H1 (cell line): ENCODE results near the gene ALDOC. TPM values are rescaled to one million over a fixed set of nuclear protein-coding genes. Genes with fewer than 3 reads are reported as not detected.

Experiments
- CTCF ChIA-PET: fragments of 300-600 bp; sonication (Branson Sonifier 250); formaldehyde crosslinking; loops from one replicate; lab custom pipeline; 2021; ENCODE audit not compliant: partially characterized antibody; lab: Charles Lee
- POLR2A ChIA-PET: fragments of 300-600 bp; sonication (Branson Sonifier 250); formaldehyde crosslinking; loops from one replicate; lab custom pipeline; 2021; ENCODE audit warnings: inconsistent platforms; ENCODE audit not compliant: partially characterized antibody; lab: Charles Lee
- DNase-seq, 2 experiments: peaks; one replicate each; pipeline versions ENCODE4 v3.0.0 to v3.0.0-alpha.2; 2010 to 2022; ENCODE audit warnings: low spot score in 2 of 2, low read depth in 1 of 2, mixed read lengths in 1 of 2
- FAIRE-seq: peaks from 2 replicates; lab custom pipeline; 2011; peaks lifted over from hg19 to GRCh38; lab: Jason Lieb, UNC
- H2AFZ ChIP-seq: 2 replicates; pipeline ENCODE4 v1.8.1; 2012; ENCODE audit warnings: low read length, inconsistent platforms
- H2AK5ac ChIP-seq: 2 replicates; pipeline ENCODE4 v1.6.1; 2013; ENCODE audit warnings: low read depth, low read length
- H2BK120ac ChIP-seq: replicated peaks from 2 replicates; pipeline ENCODE3; 2013; ENCODE audit warnings: low read depth, low read length, inconsistent platforms
- H2BK12ac ChIP-seq: 2 replicates; pipeline ENCODE4 v1.6.1; 2013; ENCODE audit warnings: low read depth, low read length
- H2BK15ac ChIP-seq: 2 replicates; pipeline ENCODE4 v1.6.1; 2013; ENCODE audit warnings: low read length
- H2BK20ac ChIP-seq: 2 replicates; pipeline ENCODE4 v1.6.1; 2013; ENCODE audit warnings: low read length
- H2BK5ac ChIP-seq: 2 replicates; pipeline ENCODE4 v1.6.1; 2013; ENCODE audit warnings: low read depth, low read length
- H3K14ac ChIP-seq: 2 replicates; pipeline ENCODE4 v1.6.1; 2013; ENCODE audit warnings: inconsistent platforms; ENCODE audit not compliant: insufficient read length
- H3K18ac ChIP-seq: 2 replicates; pipeline ENCODE4 v1.6.1; 2013; ENCODE audit warnings: low read length; ENCODE audit errors: extremely low read depth
- H3K23ac ChIP-seq: 2 replicates; pipeline ENCODE4 v1.6.1; 2013; ENCODE audit warnings: inconsistent platforms; ENCODE audit not compliant: insufficient read length
- H3K23me2 ChIP-seq: 2 replicates; pipeline ENCODE4 v1.6.1; 2013; ENCODE audit warnings: low read depth, low read length
- H3K27ac ChIP-seq: 2 replicates; pipeline ENCODE4 v1.6.1; 2011; ENCODE audit warnings: low read depth, low read length, inconsistent platforms
- H3K27me3 ChIP-seq, 4 experiments: replicated peaks in 1 of 4; 1 replicate in 1 of 4; 2 replicates in 3 of 4; pipeline versions ENCODE4 v1.6.1 to v1.8.1; 2011 to 2013; ENCODE audit warnings: low read length in 3 of 4, mild to moderate bottlenecking in 3 of 4, inconsistent platforms in 2 of 4, mixed read lengths in 2 of 4, moderate library complexity in 1 of 4; ENCODE audit not compliant: control insufficient read depth in 3 of 4, insufficient read depth in 3 of 4; ENCODE audit errors: extremely low read depth in 1 of 4
- H3K36me3 ChIP-seq, 4 experiments: 2 replicates each; pipeline versions ENCODE4 v1.6.1 to v1.8.1; 2011 to 2013; ENCODE audit warnings: mild to moderate bottlenecking in 4 of 4, low read length in 3 of 4, moderate library complexity in 2 of 4, control low read depth in 1 of 4, inconsistent platforms in 1 of 4; ENCODE audit not compliant: insufficient read depth in 4 of 4, control insufficient read depth in 2 of 4
- H3K4ac ChIP-seq: replicated peaks from 2 replicates; pipeline ENCODE3; 2013; ENCODE audit warnings: low read length, low read depth, mixed read lengths, inconsistent platforms; ENCODE audit not compliant: insufficient read length
- H3K4me1 ChIP-seq, 4 experiments: replicated peaks in 1 of 4; 1 replicate in 1 of 4; 2 replicates in 3 of 4; pipeline versions ENCODE4 v1.6.1 to v1.8.1; 2011 to 2013; ENCODE audit warnings: low read length in 3 of 4, inconsistent platforms in 2 of 4, mixed read lengths in 1 of 4; ENCODE audit not compliant: insufficient read depth in 4 of 4, control insufficient read depth in 3 of 4
- H3K4me2 ChIP-seq, 2 experiments: 2 replicates each; pipeline versions ENCODE4 v1.6.1 to v1.8.1; 2011 to 2013; ENCODE audit warnings: low read depth in 2 of 2, low read length in 2 of 2, control low read depth in 1 of 2, inconsistent platforms in 1 of 2, mild to moderate bottlenecking in 1 of 2; ENCODE audit not compliant: insufficient read depth in 1 of 2
- H3K4me3 ChIP-seq, 4 experiments: fragments of 200-600, 300-600 bp in 1 of 4; sonication (generic), shearing (Covaris generic), sonication (Bioruptor Twin) in 1 of 4; 2 replicates each; pipeline versions ENCODE4 v1.5.1 to v1.8.1; 2011 to 2016; ENCODE audit warnings: low read length in 4 of 4, low read depth in 3 of 4, control low read depth in 2 of 4, inconsistent platforms in 2 of 4, mild to moderate bottlenecking in 2 of 4, mixed read lengths in 1 of 4, moderate library complexity in 1 of 4; ENCODE audit not compliant: insufficient read depth in 2 of 4; ENCODE audit errors: extremely low read depth in 1 of 4
- H3K56ac ChIP-seq: replicated peaks from 2 replicates; pipeline ENCODE3; 2013; ENCODE audit warnings: low read depth, mild to moderate bottlenecking, mixed read lengths, low read length, inconsistent platforms; ENCODE audit not compliant: insufficient read length
- H3K79me1 ChIP-seq: 2 replicates; pipeline ENCODE4 v1.6.1; 2013; ENCODE audit warnings: low read depth, low read length, control low read depth
- H3K79me2 ChIP-seq, 2 experiments: 2 replicates each; pipeline versions ENCODE4 v1.6.1 to v1.8.1; 2012 to 2013; ENCODE audit warnings: low read length in 2 of 2, mild to moderate bottlenecking in 2 of 2, inconsistent platforms in 1 of 2; ENCODE audit not compliant: insufficient read depth in 2 of 2, control insufficient read depth in 1 of 2
- H3K9ac ChIP-seq, 4 experiments: replicated peaks in 1 of 4; 1 replicate in 1 of 4; 2 replicates in 3 of 4; pipeline versions ENCODE4 v1.6.1 to v1.8.1; 2011 to 2013; ENCODE audit warnings: low read depth in 3 of 4, low read length in 3 of 4, control low read depth in 2 of 4, mild to moderate bottlenecking in 2 of 4, moderate library complexity in 2 of 4, inconsistent platforms in 1 of 4; ENCODE audit errors: extremely low read depth in 1 of 4
- H3K9me3 ChIP-seq, 2 experiments: 2 replicates each; pipeline versions ENCODE4 v1.6.1 to v1.8.1; 2012 to 2013; ENCODE audit warnings: mild to moderate bottlenecking in 2 of 2, moderate library complexity in 2 of 2, control low read depth in 1 of 2, inconsistent platforms in 1 of 2, low read depth in 1 of 2, low read length in 1 of 2, mixed read lengths in 1 of 2; ENCODE audit not compliant: insufficient read depth in 2 of 2
- H4K20me1 ChIP-seq, 2 experiments: replicated peaks in 1 of 2; 2 replicates each; pipeline versions ENCODE3 to v1.8.1; 2011 to 2013; ENCODE audit warnings: inconsistent platforms in 2 of 2, low read length in 2 of 2, mild to moderate bottlenecking in 1 of 2; ENCODE audit not compliant: insufficient read depth in 2 of 2, control insufficient read depth in 1 of 2
- H4K5ac ChIP-seq: 2 replicates; pipeline ENCODE4 v1.6.1; 2013; ENCODE audit warnings: low read length, low read depth, mixed read lengths, inconsistent platforms; ENCODE audit not compliant: insufficient read length
- H4K8ac ChIP-seq: 2 replicates; pipeline ENCODE4 v1.8.0; 2013; ENCODE audit warnings: mild to moderate bottlenecking, moderate library complexity, low read length, inconsistent platforms; ENCODE audit not compliant: insufficient read depth; ENCODE audit errors: extremely low read depth
- H4K91ac ChIP-seq: replicated peaks from 2 replicates; pipeline ENCODE3; 2013; ENCODE audit warnings: low read length, mixed read lengths, inconsistent platforms; ENCODE audit not compliant: insufficient read length
- SRF ChIP-seq: IDR thresholded peaks from 2 replicates; pipeline ENCODE4 v1.6.1; 2011; ENCODE audit warnings: mild to moderate bottlenecking, low read depth, low read length, moderate library complexity
- WGBS, 2 experiments: shearing (Covaris generic) in 1 of 2; methylation state at CpG; one replicate each; pipeline versions ENCODE4 v1.1.6 to v1.1.7; 2013 to 2015; ENCODE audit warnings: low lambda C conversion rate in 2 of 2, mixed read lengths in 2 of 2, inconsistent platforms in 1 of 2, low coverage in 1 of 2, missing lambda C conversion rate in 1 of 2; ENCODE audit not compliant: insufficient replicate concordance in 2 of 2, insufficient coverage in 1 of 2, insufficient read length in 1 of 2; ENCODE audit errors: extremely low coverage in 1 of 2, missing lambda C conversion rate in 1 of 2; 5-methylcytosine and 5-hydroxymethylcytosine counted together
- polyA plus RNA-seq, 7 experiments: library from polyadenylated mRNA; depleted of rRNA in 3 of 7; stranded (reverse) in 5 of 7; unstranded in 2 of 7; fragments of >200 nt in 5 of 7; fragments of 200-250 nt in 2 of 7; gene quantifications; 1 replicate in 5 of 7; 2 replicates in 1 of 7; 4 replicates in 1 of 7; pipeline versions ENCODE4 v1.2.1 to v1.2.3, GENCODE V29; 2011 to 2013; ENCODE audit warnings: missing spikeins in 2 of 7, mixed read lengths in 2 of 7
- total RNA-seq: library from RNA; stranded (reverse); fragmentation: NEBNext Ultra II Directional; extraction: Animal tissue kit (Norgen Biotek cat#: 25700); gene quantifications from 2 replicates; pipeline ENCODE4 v1.2.1, GENCODE V29; 2021

The ALDOC gene
- total and polyA plus RNA-seq, 2 of the 8 experiments (the other 6 are each of a cell fraction or from before 2014, with no cell fraction given) = 51.6 to 103 TPM

GRCh38 chr17:28529013-28529400 is 47.7 kb downstream of the ALDOC start:
- Histone ChIP-seq H3K23ac (no peak overlapping the region), H2AK5ac (no peak overlapping the region), H3K79me2 (no peaks in the 10 kb centered on the region), H3K79me1 (no peaks in the 10 kb centered on the region), H4K20me1 (no peaks in the 10 kb centered on the region), H2BK5ac (no peak overlapping the region), H2BK15ac (no peak overlapping the region), H3K4me1 (peaks cover 0 to 5% (median 0%) of the 10 kb centered on the region in 4 experiments; a peak in 2 of 7 replicates), H4K91ac (no peak overlapping the region), H3K9me3 (no peaks in the 10 kb centered on the region), H3K18ac (no peak overlapping the region), H3K27me3 (no peaks in the 10 kb centered on the region), H3K36me3 (no peaks in the 10 kb centered on the region), H2BK20ac (no peak overlapping the region), H2BK12ac (no peak overlapping the region), H4K5ac (no peak overlapping the region), H3K23me2 (no peaks in the 10 kb centered on the region), H3K4me3 (no peak overlapping the region), H3K27ac (no peak overlapping the region), H3K4me2 (no peak overlapping the region), H3K56ac (no peak overlapping the region), H4K8ac (no peak overlapping the region), H3K9ac (no peak overlapping the region), H2BK120ac (no peak overlapping the region), H3K4ac (no peak overlapping the region), H3K14ac (no peak overlapping the region), H2AFZ (no peak overlapping the region)
- ChIA-PET CTCF (interaction anchor here (0.9 to 5.9 kb wide), 5 partner anchors 11 to 30 kb away, joined by 3 to 45 read pairs (median 4); no protein-coding TSS in a partner anchor), POLR2A (interaction anchor here (1.1 kb wide), 1 partner anchor 16 kb away, joined by 3 read pairs; no protein-coding TSS in a partner anchor)
- no peak for TF ChIP-seq SRF
- no peak for FAIRE-seq
- WGBS, 2 experiments = 77% methylated on average over 3 of the region's 3 CpGs; no CpG with 5 or more reads in 1 of the 2 experiments
- DNase-seq = no peak
